ENCODE results near the gene FMOD.

DNA sequence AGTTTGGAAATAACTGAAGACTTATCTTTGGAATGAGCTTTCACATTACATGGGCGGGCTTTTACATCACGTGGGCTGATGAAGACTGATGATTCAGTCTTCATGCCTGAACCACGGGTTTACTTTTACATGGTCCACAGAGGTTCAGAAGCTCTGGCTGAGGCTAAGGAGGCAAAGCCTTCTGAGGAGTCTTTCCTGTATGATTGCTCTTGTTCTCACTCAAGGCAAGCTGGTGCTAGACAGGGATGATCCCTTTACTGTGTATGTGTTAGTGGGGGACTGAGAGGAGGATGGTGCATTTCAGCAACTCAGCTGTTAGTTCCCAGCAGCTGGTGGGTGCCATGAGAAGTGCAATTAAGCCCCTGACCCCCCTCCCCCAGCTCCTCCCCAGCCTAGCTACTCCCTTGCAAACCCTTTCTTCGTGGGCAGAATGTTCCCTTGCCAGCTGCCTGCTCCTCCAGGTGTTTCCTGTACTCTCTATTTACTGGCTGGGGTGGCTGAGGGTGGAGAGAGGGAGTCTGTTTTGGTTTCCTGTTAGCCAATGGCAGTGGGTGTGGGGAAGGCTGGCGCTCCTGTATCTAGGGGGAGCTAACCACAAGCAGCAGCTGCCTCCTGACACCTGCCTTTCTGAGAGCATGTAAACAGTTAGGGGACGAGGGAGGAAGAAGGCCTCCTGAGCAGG lies 30.2 kb downstream of the FMOD start:
- TF ChIP-seq, protein P1, sequence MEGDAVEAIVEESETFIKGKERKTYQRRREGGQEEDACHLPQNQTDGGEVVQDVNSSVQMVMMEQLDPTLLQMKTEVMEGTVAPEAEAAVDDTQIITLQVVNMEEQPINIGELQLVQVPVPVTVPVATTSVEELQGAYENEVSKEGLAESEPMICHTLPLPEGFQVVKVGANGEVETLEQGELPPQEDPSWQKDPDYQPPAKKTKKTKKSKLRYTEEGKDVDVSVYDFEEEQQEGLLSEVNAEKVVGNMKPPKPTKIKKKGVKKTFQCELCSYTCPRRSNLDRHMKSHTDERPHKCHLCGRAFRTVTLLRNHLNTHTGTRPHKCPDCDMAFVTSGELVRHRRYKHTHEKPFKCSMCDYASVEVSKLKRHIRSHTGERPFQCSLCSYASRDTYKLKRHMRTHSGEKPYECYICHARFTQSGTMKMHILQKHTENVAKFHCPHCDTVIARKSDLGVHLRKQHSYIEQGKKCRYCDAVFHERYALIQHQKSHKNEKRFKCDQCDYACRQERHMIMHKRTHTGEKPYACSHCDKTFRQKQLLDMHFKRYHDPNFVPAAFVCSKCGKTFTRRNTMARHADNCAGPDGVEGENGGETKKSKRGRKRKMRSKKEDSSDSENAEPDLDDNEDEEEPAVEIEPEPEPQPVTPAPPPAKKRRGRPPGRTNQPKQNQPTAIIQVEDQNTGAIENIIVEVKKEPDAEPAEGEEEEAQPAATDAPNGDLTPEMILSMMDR (tag by site-specific recombination; IDR thresholded peaks at IDR 0.05): peak; percentile 28; the same call in 1 of the 2 replicates
- no peak for TF ChIP-seq ZNF660 (tag by site-specific recombination; IDR thresholded peaks at IDR 0.05)
- TF ChIP-seq ZNF558 (tag by site-specific recombination; IDR thresholded peaks at IDR 0.05): no peak
- no peak for TF ChIP-seq ZBTB21 (tag by site-specific recombination; IDR thresholded peaks at IDR 0.05)
- TF ChIP-seq KLF10 (tag by site-specific recombination; IDR thresholded peaks at IDR 0.05): no peak
